ENCODE results near the gene RAB4A.
A peak's percentile ranks its signal among the peaks of the same experiment; 100 is the strongest.

Gene RAB4A

DNA sequence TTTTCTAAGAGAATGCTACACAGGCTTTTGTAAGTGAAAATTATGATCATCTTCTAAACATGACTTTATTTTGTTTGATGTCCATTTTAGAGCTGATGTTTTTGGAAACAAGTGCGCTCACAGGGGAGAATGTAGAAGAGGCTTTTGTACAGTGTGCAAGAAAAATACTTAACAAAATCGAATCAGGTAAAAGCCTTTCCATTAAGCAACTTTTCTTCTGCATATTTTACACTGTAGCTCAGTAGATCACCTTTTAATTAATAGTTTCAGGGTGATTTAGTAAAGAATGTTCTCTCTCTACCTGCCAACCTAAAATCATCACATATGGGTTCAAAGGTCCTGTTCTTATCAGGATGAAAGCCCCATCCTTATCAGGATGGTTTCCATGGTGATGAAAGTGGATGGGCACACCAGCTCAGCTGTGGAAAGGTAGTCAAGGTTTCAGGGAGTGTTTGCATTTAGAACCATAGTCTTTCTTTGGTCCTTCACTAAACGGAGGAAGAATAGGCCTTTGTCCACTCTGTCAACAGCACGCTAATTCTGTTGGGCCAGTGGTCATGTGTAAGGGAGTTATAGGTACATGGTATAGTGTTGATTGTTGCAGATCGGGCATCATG lies 28.1 kb downstream of the RAB4A start:
- no peak for DNase-seq

DNA sequence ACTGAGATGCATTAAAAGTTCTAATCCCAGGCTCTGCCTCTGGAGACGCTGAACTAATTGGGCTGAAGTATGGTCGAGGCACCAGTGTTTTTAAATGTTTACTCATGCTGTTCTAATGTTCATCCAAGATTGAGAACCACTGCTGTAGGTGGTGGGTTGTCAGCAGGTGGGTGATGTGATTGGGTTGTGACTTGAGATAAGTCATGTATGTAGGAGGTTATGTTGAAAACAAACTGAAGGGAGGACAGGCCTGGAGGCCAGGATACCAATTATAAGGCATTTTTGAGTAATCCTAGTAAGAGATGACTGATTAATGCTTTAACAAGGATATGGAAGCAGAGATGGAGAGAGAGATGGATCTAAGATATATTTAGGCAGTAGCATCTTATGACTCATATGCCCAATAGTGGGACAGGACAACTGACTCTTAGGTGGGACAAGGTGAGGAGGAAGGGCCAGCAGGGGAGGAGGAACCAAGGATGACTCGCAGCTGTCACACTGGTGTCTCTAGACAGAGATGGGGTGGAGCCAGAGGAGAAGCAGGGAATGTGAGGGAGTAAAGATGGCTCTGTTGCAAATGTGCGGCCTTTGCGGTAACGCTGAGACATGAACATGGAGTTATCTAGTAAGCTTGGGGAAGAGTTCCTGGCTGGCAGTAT lies 29.3 kb downstream of the RAB4A start:
- DNase-seq, result no peak

GRCh38 chr1:229302740-229303139 lies 31.8 kb downstream of the RAB4A start:
- no peak for DNase-seq

GRCh38 chr1:229303855-229304254 lies 32.9 kb downstream of the RAB4A start:
- no peak for DNase-seq

- DNase-seq, result no peak
Observed at GRCh38 chr1:229305392-229305791, 34.5 kb downstream of the RAB4A start.

DNA sequence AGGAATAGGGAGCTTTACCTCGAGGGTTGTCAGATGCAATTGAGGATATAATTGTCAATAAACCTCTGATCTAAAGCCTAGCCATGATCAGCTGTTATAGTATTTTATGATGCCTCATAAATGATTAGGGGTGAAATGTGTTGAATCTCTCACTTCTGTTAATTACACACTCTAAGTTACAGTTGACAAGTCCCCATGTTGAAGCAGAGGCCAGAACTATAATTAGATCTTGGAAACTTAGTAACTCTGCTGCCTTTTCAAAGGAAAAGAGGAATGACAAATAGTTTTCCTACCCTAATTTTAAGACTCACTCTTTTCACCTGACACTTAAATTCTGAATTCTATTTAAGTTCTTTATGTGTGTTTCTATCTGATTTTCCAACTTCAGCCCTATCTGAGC lies 38.2 kb downstream of the RAB4A start:
- no peak for DNase-seq

DNA sequence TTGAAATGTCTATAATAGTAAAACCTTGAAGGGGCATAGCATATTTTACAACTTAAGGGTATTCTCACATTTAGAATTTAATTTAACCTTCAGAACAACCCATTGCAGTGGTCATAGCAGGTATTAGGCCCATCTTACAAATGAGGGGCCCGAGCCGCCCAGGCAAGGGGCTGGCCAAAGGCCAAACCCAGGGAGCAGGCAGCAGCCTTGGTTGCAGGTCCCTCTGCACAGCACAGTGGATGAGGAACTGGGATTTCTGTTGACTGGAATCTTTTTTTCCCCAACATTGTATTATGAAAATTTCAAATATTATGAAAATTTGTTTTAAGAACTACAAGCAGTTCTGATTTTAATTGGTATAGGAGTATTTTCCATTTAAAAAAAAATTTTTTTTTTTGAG lies 38.8 kb downstream of the RAB4A start:
- no peak for DNase-seq

DNA sequence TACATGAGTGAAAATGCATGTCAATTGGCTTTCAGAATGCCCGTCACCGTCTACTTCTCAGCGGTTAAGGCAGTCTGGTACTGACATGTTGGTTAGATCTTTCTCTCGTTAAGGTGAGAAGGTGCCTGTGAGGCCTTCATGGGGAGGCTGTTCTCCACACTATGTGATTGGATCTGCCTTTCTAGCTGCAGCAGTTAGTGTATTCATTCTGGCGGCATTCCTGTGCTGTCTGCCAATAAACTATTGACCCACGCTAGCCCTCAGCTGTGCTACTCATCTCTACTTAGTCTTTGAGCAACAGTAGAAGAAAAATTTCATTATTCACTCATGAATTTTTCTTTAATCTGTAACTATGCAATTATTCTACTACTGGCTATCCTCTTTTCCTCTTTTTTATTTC lies 39.9 kb downstream of the RAB4A start:
- no peak for DNase-seq

DNA sequence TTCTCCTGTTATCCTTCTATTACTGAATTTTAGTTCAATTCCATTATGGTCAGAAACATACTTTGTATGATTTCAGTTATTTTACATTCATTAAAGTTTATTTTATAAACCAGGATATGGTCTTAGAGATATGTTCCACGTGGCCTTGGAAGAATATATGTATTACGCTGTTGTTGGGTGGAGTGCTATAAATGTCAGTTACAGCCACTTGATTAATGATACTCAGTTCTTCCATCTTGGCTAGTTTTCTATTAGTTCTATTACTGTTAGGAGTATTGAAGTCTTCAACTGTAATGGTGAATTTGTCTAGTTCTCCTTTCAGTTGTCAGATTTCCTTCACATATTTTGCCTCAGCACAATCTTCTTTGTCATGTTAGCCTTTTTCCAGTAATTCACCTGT lies 45.3 kb downstream of the RAB4A start:
- no peak for DNase-seq

- no peak for DNase-seq
Observed at GRCh38 chr1:229318056-229318455, 47.1 kb downstream of the RAB4A start.

- no peak for DNase-seq
Observed at GRCh38 chr1:229319487-229319886, 48.6 kb downstream of the RAB4A start.

- no peak for DNase-seq
Observed at GRCh38 chr1:229323201-229323600, 52.3 kb downstream of the RAB4A start.

GRCh38 chr1:229323885-229324553 lies 53.1 kb downstream of the RAB4A start:
- DNase-seq, result no peak

DNA sequence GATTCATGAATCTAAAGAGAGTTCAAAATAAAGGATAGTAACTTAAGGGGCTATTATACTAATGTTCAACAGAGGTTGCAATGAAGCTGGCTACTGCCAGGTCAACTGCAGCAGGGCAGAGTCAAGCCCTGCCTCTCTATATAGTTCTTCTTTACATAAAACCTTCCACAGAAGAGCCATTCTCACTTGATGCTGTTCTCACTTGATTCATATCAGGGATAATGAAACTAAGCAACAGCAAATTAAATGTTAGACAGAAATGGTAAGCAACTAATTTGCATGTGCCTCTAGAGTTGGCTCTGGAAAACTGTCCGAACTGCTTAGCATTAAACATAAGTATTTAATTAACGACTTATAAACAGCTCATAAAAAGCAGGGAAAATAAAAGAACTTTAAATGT lies 54.5 kb downstream of the RAB4A start:
- no peak for DNase-seq

DNA sequence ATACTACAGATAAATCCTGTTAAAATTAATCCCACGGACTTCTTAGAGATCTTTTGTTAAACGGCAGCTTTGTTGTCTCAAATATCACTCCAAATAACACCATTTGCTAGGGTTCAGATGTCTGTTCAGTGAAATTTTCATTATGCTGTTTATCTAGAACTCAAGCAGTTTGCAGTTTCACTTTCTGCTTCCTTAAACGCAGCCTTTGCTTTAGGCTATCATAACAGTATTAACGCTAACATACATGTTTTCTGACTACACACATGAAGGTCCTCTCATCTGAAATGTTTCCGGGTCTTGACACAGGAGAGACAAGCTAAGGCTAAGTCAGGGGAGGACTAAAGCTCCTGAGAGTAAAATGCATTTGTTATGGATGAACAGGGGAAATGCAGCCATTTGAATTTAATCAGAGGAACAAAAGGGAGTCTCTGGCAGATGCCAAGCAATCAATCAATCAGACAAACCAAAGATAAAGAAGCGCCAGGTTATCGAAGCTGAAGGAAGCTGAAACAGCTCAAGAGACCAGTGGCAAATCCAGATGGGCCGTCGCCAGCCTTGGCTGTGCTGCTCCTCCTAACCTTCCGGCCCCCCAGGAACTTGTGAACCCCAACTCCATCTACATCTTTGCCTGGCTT lies 55.1 kb downstream of the RAB4A start:
- peak; percentile 31 for DNase-seq

- DNase-seq, result peak; percentile 51
Observed at GRCh38 chr1:229326601-229327000, 55.7 kb downstream of the RAB4A start.

DNA sequence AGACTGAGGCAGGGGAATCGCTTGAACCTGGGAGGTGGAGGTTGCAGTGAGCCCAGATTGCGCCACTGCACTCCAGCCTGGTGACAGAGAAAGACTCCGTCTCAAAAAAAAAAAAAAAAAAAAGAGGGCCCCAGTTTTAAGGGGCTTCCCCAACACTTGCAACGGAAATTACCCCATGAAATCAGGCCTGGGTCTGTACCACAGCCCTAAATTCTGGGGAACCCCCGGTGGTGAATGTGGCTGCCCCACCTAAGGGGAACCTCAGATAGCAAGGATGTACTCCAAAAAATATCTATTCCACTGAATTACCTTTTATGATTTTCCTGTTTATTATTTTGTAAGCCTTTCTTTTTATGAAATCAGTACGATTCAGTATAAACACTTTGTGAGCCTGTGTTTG lies 56.9 kb downstream of the RAB4A start:
- peak; percentile 66 for DNase-seq

DNA sequence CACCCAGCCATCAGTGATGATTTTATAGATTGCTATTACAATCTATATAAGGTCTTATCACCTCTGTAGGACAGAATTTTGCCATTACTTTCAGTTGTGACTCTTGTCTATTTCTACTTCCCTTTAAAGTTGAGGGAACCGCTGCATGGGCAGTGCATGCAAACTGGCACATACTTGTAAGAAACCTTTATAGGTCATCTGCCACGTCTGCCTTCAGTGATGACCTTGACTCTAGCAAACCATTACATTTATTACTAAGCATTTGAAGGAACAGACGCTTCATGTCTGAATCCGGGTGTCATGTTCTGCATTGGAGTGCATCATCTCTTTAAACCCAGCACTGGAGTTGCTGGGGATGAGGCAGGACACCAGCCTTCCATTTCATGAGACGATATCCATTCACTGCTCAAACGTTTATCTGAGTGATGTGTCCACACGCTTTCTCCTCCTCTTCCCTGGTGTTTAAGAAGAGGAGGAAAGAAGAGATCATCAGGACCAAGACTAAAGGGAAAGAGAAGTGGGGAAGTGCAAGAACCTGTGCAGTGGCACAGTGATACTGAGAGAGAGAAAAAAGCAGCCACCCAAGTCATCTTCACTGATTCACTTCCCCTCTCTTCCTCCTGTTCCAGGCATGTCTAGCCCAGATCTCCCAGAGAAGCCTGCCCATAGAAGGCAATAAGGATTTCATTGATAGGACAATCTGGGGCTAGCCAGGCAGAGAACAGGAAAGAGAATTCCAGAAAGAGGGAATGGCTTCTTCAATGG lies 57.9 kb downstream of the RAB4A start:
- DNase-seq, result no peak

DNA sequence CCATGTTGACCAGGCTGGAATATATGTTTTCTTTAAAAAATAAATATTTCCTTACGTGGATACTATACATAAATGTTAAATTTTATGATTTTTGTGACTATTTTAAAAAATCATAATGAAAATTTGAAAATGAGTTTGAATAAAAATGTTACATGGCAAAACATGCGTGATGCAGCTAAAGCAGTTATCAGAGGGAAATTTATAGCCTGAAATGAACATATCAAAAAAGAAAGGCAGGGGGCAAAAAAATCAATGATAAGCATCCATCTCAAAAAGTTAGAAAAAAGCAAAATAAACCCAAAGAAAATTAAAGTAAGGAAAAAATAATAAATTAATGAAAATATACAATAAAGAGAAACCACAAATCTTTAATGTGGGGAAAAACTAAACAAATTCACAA lies 63.4 kb downstream of the RAB4A start:
- no peak for DNase-seq

DNA sequence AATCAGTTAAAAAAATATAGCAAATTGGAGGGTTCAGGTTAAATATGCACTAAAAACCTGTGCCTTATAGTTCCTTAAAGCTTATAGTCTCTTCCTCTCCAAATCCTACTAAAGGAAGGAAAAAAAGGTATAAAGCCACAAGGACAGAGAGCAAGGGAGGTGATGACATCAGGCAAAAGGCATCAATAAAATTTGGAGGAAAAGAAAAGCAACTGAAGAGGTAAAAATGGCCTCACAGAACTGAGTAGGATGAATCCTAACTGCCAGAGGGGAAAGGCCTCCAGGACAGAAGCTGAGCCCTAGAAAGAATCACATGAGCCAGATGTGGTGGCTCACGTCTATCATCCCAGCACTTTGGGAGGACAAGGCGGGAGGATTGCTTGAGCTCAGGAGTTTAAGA lies 63.8 kb downstream of the RAB4A start:
- DNase-seq, result no peak

DNA sequence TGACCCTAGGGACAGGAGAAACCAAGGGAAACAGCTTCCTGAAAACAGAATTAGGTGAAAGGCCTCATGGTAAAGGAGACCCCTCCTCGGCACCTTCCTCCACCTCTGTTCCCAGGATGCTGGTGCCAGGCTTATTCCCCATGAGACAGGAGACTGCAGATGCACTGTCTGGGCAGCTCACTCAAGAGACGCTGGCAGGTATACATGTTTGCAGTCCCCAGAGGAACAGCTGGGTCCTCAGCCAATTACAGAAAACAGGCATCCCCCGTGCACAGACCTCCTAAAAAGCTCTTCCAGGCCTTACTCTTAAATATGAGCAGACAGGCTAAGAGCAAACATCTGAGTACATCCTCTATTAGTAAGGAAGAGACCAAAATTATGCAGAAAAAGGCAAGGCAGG lies 65.4 kb downstream of the RAB4A start:
- no peak for DNase-seq

DNA sequence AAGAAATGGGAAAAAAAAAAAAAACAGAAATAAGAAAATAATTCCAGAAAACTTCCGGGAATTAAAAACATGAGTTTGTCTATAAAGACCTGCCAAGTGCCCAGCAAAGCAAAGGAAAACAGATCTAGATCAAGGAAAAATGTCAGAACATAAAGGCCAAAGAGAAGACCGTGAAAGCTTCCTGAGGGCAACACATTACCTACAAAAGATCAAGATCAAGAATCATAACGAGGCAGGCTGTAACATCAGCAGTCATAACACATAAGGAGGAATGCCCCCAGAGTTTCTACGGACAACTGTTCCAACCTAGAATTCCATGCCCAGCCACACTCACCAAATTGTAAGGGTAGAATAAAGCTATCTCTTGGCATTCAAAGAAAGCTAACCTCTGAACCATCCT lies 68.2 kb downstream of the RAB4A start:
- DNase-seq, result no peak

DNA sequence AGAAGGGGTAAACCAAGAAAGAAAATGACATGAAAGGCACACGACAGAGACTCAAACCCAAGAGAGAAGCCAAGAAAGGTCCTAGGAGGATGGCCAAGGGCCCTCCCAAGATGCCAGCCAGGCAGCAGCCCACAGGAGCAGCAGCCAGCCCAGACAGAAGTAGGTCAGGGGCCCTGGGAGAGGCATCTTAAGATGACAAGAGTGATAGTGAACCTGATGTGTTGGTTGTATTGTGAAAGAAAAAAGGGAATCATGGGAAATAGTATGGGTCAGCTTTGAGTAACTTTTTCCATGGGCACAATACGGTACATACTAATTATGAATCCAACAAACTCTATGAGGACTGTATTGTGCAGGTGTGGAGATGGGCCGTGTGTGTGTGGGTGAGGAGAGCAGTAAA lies 68.6 kb downstream of the RAB4A start:
- no peak for DNase-seq

All from CD4-positive, alpha-beta T cell treated with Interleukin-17A for 1 hour (primary cell).